Testis (tissue), 3 donors: Measurements from ENCODE around the gene NFE2. TPM values are rescaled to one million over a fixed set of nuclear protein-coding genes. Genes with fewer than 3 reads are reported as not detected.

Source experiments
- DNase-seq: peaks from one replicate; pipeline ENCODE4 v3.0.0-alpha.2; 2019
- H3K27ac ChIP-seq, 2 donors: fragments of 200-600 bp; sonication (generic); one replicate each; pipeline ENCODE4 v1.5.1; 2019
- H3K27me3 ChIP-seq: fragments of 200-600 bp; sonication (generic); one replicate; pipeline ENCODE4 v1.5.1; 2019
- H3K36me3 ChIP-seq: fragments of 200-600 bp; sonication (generic); one replicate; pipeline ENCODE4 v1.5.1; 2017; ENCODE audit warnings: low read depth; ENCODE audit errors: missing control alignments
- H3K4me1 ChIP-seq: fragments of 200-600 bp; sonication (generic); one replicate; pipeline ENCODE4 v1.5.1; 2019
- H3K4me3 ChIP-seq, 2 donors: fragments of 200-600 bp; sonication (generic); one replicate each; pipeline ENCODE4 v1.5.1; 2017 to 2019
- H3K9me3 ChIP-seq: fragments of 200-600 bp; sonication (generic); one replicate; pipeline ENCODE4 v1.5.1; 2017
- POLR2A ChIP-seq: fragments of 450-650 bp; IDR thresholded peaks from one replicate; pipeline ENCODE4 v1.6.1; 2017; ENCODE audit warnings: antibody characterized with exemption, mild to moderate bottlenecking, moderate library complexity
- WGBS, 2 donors: methylation state at CpG; one replicate each; pipeline ENCODE4 v1.1.5; 2018; 5-methylcytosine and 5-hydroxymethylcytosine counted together
- intact Hi-C: fragments of 100-400 bp; cut with DNase I; formaldehyde crosslinking; loops from one replicate; pipeline ENCODE4 v1.15.1; 2023; ENCODE audit warnings: low total_unique reads
- polyA plus RNA-seq: library from polyadenylated mRNA; stranded (reverse); fragments of 350-450 nt; fragmentation: Illumina TruSeq; extraction: RNeasy Lipid Tissue Mini Kit (QIAGEN cat#74804); gene quantifications from one replicate; pipeline ENCODE4 v1.2.3, GENCODE V29; 2014; ENCODE audit warnings: low read depth, low replicate concordance; ENCODE audit not compliant: insufficient read depth
- total RNA-seq, 2 donors: library from RNA; depleted of rRNA; stranded (reverse); fragments of >200 nt; gene quantifications; one replicate each; pipeline ENCODE4 v1.2.3, GENCODE V29; 2016
- TF ChIP-seq, protein P1 (sequence below), 3 experiments: fragments of 450-650 bp in 2 of 3; fragments of 200-600 bp in 1 of 3; sonication (generic) in 1 of 3; IDR thresholded peaks; one replicate each; pipeline ENCODE4 v1.5.1; 2016 to 2019; ENCODE audit warnings: antibody characterized with exemption in 3 of 3, mild to moderate bottlenecking in 2 of 3, moderate library complexity in 1 of 3

The NFE2 gene
- total and polyA plus RNA-seq, 3 donors from 2014 or later: 0.94 to 2.6 (median 1.9) TPM

DNA sequence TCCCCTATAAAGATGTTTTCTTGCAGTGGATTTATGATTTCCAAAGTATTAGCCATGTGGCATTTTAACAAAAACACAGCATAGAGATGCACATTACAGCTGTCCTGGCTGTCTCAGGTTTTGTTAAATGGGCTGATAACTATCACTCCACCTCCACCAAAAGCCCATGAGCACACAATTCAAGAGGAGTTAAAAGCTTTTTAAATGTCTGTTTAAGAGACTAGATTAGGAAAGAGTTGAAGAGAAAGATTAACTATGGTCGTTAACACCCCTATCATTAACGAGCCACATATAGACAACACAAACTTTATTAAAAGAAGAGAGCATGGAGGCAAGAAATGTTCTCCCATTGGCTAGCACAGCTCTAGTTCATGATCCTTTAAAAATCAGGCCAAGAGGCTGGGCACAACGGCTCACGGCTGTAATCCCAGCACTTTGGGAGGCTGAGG is 35.4 kb downstream of the NFE2 start:
- DNase-seq: no peak
- Histone ChIP-seq H3K4me3 (no peak overlapping the region), H3K9me3 (no peaks in the 10 kb centered on the region), H3K4me1 (peaks cover 26% of the 10 kb centered on the region), H3K27me3 (no peaks in the 10 kb centered on the region), H3K27ac (no peak overlapping the region), H3K36me3 (no peaks in the 10 kb centered on the region)
- intact Hi-C loops: no loop called here
- TF ChIP-seq POLR2A: no peak
- TF ChIP-seq, protein P1, sequence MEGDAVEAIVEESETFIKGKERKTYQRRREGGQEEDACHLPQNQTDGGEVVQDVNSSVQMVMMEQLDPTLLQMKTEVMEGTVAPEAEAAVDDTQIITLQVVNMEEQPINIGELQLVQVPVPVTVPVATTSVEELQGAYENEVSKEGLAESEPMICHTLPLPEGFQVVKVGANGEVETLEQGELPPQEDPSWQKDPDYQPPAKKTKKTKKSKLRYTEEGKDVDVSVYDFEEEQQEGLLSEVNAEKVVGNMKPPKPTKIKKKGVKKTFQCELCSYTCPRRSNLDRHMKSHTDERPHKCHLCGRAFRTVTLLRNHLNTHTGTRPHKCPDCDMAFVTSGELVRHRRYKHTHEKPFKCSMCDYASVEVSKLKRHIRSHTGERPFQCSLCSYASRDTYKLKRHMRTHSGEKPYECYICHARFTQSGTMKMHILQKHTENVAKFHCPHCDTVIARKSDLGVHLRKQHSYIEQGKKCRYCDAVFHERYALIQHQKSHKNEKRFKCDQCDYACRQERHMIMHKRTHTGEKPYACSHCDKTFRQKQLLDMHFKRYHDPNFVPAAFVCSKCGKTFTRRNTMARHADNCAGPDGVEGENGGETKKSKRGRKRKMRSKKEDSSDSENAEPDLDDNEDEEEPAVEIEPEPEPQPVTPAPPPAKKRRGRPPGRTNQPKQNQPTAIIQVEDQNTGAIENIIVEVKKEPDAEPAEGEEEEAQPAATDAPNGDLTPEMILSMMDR (IDR thresholded peaks at IDR 0.05): no peak
- 84 to 86% methylated on average over 4 of the region's 4 CpGs for WGBS, 2 donors

DNA sequence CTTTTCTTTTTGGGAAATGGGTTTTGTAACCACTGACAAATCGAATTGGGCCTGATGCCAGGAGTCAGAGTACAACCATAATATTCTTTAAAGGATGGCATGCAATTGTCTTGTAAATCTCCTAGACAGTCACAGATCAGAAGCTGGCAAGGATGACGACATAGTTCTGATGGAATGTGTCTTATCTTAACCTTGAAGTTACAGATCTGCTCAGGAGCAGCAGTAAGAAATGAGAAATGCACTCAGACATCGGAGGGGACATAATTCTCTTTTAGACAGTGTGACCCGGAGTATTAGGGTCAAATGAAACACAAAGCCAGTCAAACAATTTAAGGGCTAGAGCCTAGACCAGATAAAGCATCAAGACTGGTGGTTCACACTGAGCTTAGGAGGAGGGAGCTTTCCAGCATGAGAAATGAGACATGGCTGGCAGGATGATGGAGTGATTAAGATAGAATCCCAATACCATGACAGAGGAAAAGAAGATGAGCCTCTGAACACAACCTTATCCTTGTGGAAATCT is 38.4 kb downstream of the NFE2 start:
- Histone ChIP-seq H3K4me1 (peaks cover 43% of the 10 kb centered on the region), H3K27ac (peak overlapping the region; percentile 64 to 68), H3K4me3 (no peak overlapping the region), H3K9me3 (no peaks in the 10 kb centered on the region), H3K27me3 (no peaks in the 10 kb centered on the region), H3K36me3 (no peaks in the 10 kb centered on the region)
- DNase-seq: peak; percentile 67
- intact Hi-C loops: no loop called here
- TF ChIP-seq POLR2A: no peak
- TF ChIP-seq, protein P1 (IDR thresholded peaks at IDR 0.05): no peak
- WGBS, 2 donors: 26 to 47% methylated on average over 4 of the region's 4 CpGs

DNA sequence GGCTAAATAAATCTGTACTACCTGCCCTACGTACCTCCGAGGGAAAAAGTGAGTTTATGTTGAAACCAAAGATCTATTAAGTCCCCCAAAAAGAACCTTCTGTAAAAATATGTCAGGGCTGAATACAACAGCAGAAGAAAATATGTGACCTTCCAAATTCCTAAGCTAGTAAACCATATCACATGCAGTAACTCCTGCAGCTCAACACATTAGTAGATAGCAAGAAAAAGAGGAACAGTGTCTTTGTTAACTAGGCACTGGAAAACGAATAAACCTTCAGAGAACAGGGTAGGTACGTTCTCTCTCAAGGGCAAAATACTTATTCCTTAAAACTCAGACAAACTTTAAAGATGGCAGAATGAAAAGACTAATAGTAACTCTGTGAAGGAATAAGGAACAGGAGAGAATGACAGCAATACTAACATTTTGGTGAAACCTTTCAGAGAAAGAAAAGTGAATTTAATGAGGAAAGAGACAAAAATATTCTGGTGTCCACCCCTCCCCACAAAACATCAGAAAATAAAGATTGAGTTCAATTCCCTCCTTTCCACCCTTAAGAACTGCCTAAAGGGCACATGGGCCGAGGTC is 38.9 kb downstream of the NFE2 start:
- no peak overlapping the region for H3K4me3 ChIP-seq
- H3K27me3 ChIP-seq: no peaks in the 10 kb centered on the region
- intact Hi-C loops: no loop called here
- TF ChIP-seq POLR2A: no peak
- TF ChIP-seq, protein P1 (IDR thresholded peaks at IDR 0.05): no peak
- H3K27ac ChIP-seq: peak overlapping the region; percentile 64 to 68
- 30 to 44% methylated on average over 5 of the region's 5 CpGs for WGBS, 2 donors
- no peaks in the 10 kb centered on the region for H3K36me3 ChIP-seq
- no peak for DNase-seq
- no peaks in the 10 kb centered on the region for H3K9me3 ChIP-seq
- H3K4me1 ChIP-seq: peaks cover 43% of the 10 kb centered on the region

DNA sequence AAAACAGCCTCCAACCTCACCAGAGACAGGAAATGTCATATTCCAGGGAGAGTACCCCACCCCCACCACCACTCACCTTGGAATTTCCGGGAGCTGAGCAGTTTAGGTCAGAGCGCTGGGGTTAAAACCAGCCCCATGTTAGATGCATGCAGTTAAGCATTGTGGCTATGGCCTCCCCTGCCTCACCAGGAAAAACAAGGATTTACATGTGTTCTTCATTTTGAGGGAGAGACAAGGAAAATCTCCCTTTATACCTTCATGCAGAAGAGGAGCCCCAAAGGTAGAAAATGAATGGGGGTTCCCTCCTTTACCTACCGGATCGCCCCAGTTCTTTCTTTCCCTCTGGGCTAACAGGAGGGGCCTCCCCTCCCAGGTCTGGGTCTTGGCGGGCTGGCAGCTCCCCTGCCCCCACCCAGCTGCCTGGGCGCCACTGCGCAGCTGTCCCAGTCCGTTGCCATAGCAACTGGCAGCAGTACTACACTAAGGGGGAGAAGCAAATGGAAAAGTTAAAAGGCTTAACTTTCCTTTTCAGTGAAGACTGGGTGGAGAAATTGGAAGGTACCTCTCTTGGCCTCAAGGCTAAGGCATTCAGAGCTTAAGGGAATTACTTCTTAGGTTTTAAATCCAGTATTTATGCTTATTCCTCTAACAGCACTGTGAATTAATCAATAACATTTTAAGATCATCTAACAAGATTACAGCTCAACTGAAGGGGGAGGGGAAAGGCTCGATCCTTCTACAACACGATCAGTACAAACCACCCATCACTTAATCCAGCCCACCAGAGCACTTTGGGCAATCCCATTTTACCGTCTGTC is 41.4 kb downstream of the NFE2 start:
- intact Hi-C loops: no loop called here
- Histone ChIP-seq H3K27ac (peak overlapping the region; percentile 23 to 60), H3K36me3 (no peaks in the 10 kb centered on the region), H3K4me3 (peak overlapping the region; percentile 1 to 27), H3K9me3 (no peaks in the 10 kb centered on the region), H3K27me3 (no peaks in the 10 kb centered on the region), H3K4me1 (peaks cover 43% of the 10 kb centered on the region)
- peak; percentile 83 for DNase-seq
- WGBS, 2 donors: 5 to 14% methylated on average over 11 of the region's 11 CpGs
- no peak for TF ChIP-seq POLR2A
- TF ChIP-seq, protein P1 (IDR thresholded peaks at IDR 0.05): no peak
